ENCODE results near the gene SORL1-AS1.

Gene SORL1-AS1

DNA sequence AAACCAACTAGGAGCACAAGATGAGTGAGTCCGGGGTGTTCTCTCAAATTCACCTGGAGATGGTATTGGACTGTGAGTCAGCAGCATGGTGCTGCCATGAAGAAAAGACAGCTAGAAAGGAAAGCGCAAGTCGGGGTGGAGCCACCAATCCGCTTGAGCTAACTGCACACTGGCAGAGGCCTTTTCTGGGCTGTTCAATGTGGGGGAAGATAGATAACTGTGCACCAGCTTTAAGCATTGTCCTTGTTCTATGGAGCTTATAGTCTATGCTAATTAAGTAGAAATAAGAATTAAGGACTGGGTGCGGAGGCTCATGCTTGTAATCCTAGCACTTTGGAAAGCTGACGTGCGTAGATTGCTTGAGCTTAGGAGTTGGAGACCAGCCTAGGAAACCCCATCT is 21.9 kb upstream of the SORL1-AS1 start:
- no peak for DNase-seq (ENCODE audit: low read depth)

GRCh38 chr11:121473064-121473777 is 20.5 kb upstream of the SORL1-AS1 start:
- DNase-seq (ENCODE audit: low read depth), result no peak

DNA sequence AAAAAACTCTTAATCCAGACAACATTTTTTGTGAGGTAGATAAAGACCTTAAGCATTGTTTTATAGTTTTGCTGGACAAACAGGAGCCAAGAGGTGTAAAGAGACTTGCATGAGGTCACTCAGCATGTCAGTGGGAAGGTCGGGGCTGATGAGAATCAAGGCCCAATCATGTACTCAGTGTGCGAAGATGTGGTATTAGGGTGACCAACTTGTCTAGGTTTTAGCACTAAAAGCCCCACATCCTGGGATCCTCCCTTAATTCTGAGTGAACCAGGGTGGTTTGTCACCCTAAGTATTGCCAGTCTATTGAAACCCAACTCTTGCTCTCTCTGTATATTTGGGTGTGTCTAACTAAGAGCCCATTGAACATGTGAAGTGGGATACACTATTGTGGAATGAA is 19.5 kb upstream of the SORL1-AS1 start:
- DNase-seq (ENCODE audit: low read depth), result no peak

GRCh38 chr11:121471167-121471566 is 18.4 kb upstream of the SORL1-AS1 start:
- DNase-seq (ENCODE audit: low read depth), result no peak

DNA sequence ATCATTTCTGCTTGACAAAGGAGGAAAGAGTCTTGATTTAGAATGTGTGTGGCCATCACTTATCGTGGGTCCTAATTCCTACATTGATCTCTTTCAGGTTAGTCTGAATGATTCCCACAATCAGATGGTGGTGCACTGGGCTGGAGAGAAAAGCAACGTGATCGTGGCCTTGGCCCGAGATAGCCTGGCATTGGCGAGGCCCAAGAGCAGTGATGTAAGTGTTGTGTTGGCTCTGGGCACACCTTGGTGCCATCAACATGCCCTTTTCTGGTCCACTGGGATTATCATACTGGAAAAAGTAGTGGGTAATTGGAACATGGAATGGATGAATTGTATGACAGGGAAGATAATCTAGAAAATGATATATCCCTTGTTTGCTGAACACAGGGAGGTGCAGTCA is 17.1 kb upstream of the SORL1-AS1 start:
- no peak for DNase-seq (ENCODE audit: low read depth)

- no peak for DNase-seq (ENCODE audit: low read depth)
These were observed 15.2 kb upstream of the SORL1-AS1 start for GRCh38 chr11:121467965-121468364.

- DNase-seq (ENCODE audit: low read depth), result no peak
These were observed 14.7 kb upstream of the SORL1-AS1 start for GRCh38 chr11:121467471-121467870.

GRCh38 chr11:121466063-121466794 is 13.5 kb upstream of the SORL1-AS1 start:
- DNase-seq (ENCODE audit: low read depth), result peak; percentile 97

DNA sequence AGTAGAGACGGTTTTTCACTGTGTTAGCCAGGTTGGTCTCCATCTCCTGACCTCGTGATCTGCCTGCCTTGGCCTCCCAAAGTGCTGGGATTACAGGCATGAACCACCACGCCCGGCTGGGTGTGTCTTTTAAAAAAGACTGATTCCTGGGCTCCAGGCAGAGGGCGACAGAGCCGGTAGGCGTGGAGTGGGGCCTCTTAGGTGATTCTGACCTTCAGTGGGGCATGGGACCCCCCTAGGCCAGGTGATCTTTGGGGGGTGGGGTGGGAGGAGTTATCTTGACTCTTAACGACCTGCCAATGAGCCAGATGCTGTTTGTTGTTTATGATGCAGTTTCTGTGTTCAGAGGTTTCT is 12.9 kb upstream of the SORL1-AS1 start:
- DNase-seq (ENCODE audit: low read depth), result no peak

- DNase-seq (ENCODE audit: low read depth), result peak; percentile 88
These were observed 11.7 kb upstream of the SORL1-AS1 start for GRCh38 chr11:121464352-121464946.

DNA sequence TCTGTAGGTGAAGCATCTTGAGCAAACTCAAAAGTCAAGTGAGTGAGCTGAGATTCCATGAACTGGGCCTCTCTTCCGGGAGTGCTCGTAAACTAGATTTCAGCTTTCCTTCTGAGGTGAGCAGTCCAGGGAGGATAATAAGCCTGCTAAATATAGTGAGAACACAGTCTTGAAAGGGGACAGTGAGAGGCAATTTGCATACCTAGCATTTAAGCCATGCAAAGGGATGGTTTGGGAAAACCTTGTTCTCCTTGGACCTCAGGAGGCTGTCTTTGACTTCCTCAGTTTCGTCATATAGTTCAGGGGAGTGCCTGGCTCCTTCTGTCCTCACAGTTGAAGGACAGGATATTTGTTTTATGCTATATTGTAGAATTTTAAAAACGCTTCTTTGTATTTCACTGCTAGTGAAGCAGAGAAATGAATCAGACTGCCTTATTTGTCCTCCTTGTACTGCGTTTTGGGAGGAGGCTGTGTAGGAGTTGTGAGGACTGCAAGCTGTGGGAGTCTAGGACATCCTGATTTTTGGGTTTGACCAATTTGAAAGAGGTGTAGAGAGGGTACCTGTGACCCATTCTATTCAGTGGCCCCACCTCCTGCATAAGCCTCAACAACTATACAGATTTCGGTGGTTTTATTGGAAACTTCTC is 11.0 kb upstream of the SORL1-AS1 start:
- no peak for DNase-seq (ENCODE audit: low read depth)

GRCh38 chr11:121461843-121462242 is 9.1 kb upstream of the SORL1-AS1 start:
- DNase-seq (ENCODE audit: low read depth), result no peak

GRCh38 chr11:121460941-121461514 is 8.3 kb upstream of the SORL1-AS1 start:
- DNase-seq (ENCODE audit: low read depth), result no peak

- DNase-seq (ENCODE audit: low read depth), result no peak
These were observed 6.7 kb upstream of the SORL1-AS1 start for GRCh38 chr11:121459413-121460017.

GRCh38 chr11:121458551-121458950 is 5.8 kb upstream of the SORL1-AS1 start:
- no peak for DNase-seq (ENCODE audit: low read depth)

GRCh38 chr11:121456816-121457431 is 4.2 kb upstream of the SORL1-AS1 start:
- no peak for DNase-seq (ENCODE audit: low read depth)

GRCh38 chr11:121456151-121456550 is 3.4 kb upstream of the SORL1-AS1 start:
- no peak for DNase-seq (ENCODE audit: low read depth)

GRCh38 chr11:121455115-121455514 is 2.3 kb upstream of the SORL1-AS1 start:
- DNase-seq (ENCODE audit: low read depth), result no peak

DNA sequence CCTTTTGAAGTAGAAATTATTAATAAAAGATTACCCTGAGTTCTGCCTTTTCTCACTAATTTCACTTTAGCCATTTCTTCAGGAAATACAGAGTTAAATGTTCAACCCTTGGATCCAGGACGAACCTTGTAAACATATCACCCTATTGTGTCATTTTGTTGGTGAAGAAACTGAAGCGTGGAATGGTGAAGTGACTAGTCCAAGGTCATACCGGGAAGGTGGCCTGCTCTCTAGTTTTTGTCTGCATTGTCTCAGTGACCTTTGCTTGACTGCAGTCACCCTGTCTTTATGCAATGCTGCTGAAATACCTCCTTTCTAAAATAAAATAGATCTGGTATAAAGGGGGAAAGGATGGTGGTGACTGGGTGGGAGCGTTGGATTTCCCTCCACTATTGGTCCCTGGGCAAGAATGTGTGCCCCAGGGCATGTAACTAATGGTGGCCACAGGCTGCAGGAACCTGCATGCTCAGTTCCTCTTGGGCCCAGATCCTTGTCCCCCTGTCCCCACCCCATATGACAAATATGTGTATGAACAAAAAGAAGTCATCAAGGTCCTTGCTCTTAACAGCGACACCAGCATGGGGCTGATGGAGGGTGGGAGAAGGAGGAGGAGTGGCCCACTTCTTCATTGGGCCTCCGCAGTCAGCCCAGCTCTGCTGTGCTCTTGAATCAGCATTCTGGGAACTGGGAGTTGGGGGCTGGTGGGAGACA is 977 bp upstream of the SORL1-AS1 start:
- no peak for DNase-seq (ENCODE audit: low read depth)

DNA sequence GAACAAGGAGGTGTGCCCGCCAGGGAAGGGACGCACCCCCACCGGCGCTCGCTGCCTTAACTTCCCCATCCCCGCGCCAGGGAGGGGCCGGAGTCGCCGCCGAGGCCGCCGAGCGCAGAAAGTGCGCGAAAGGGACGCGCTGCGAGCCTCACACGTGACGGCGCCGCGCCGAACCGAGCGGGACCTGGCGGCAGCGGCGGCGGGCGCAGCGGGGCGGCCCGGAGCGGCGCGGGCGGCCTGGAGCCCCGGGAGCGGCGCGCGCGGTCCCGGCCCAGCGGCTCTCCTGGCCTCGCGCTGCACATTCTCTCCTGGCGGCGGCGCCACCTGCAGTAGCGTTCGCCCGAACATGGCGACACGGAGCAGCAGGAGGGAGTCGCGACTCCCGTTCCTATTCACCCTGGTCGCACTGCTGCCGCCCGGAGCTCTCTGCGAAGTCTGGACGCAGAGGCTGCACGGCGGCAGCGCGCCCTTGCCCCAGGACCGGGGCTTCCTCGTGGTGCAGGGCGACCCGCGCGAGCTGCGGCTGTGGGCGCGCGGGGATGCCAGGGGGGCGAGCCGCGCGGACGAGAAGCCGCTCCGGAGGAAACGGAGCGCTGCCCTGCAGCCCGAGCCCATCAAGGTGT is 670 bp downstream of the SORL1-AS1 start, which contains the start of gene SORL1:
SORL1 (plus strand) TSS at position 329 of the 623 bp plus-strand sequence; CDS start at position 347, 18 bp downstream.
- DNase-seq (ENCODE audit: low read depth), result peak; percentile 49
